RWPE2 (cell line): Measurements from ENCODE around the gene SYT8.

Experiments used
- ATAC-seq: fragments of 200-7000 bp; cut with Tn5 transposase; 3 replicates; pipeline ENCODE4 v1.9.1; 2021; ENCODE audit warnings: low read depth
- DNase-seq: peaks from one replicate; pipeline ENCODE4 v3.0.0-alpha.2; 2020; ENCODE audit warnings: low spot score
- H3K27ac ChIP-seq: fragments of 450-650 bp; 2 replicates; pipeline ENCODE4 v1.5.1; 2017; ENCODE audit warnings: mild to moderate bottlenecking; ENCODE audit not compliant: poor library complexity, severe bottlenecking
- H3K27me3 ChIP-seq: fragments of 250-450 bp; sonication (Bioruptor Pico); 2 replicates; pipeline ENCODE4 v1.5.1; 2021; ENCODE audit warnings: mild to moderate bottlenecking, moderate library complexity; ENCODE audit not compliant: insufficient read depth, poor library complexity, severe bottlenecking
- H3K36me3 ChIP-seq: fragments of 250-450 bp; sonication (Bioruptor Pico); 2 replicates; pipeline ENCODE4 v1.5.1; 2020; ENCODE audit warnings: low read depth, mild to moderate bottlenecking, moderate library complexity
- H3K4me1 ChIP-seq: fragments of 250-450 bp; sonication (Bioruptor Pico); 2 replicates; pipeline ENCODE4 v1.5.1; 2021; ENCODE audit warnings: mild to moderate bottlenecking, moderate library complexity; ENCODE audit not compliant: insufficient read depth, poor library complexity, severe bottlenecking
- H3K4me3 ChIP-seq: fragments of 250-450 bp; sonication (Bioruptor Pico); 2 replicates; pipeline ENCODE4 v1.5.1; 2021; ENCODE audit warnings: mild to moderate bottlenecking, moderate library complexity; ENCODE audit not compliant: severe bottlenecking
- H3K9me3 ChIP-seq: fragments of 250-450 bp; sonication (Bioruptor Pico); 2 replicates; pipeline ENCODE4 v1.5.1; 2021; ENCODE audit warnings: mild to moderate bottlenecking, moderate library complexity; ENCODE audit not compliant: severe bottlenecking
- CTCF ChIP-seq: fragments of 450-650 bp; IDR thresholded peaks from one replicate; pipeline ENCODE4 v1.5.1; 2017; ENCODE audit warnings: mild to moderate bottlenecking, moderate library complexity; ENCODE audit not compliant: poor library complexity, severe bottlenecking

The SYT8 gene

DNA sequence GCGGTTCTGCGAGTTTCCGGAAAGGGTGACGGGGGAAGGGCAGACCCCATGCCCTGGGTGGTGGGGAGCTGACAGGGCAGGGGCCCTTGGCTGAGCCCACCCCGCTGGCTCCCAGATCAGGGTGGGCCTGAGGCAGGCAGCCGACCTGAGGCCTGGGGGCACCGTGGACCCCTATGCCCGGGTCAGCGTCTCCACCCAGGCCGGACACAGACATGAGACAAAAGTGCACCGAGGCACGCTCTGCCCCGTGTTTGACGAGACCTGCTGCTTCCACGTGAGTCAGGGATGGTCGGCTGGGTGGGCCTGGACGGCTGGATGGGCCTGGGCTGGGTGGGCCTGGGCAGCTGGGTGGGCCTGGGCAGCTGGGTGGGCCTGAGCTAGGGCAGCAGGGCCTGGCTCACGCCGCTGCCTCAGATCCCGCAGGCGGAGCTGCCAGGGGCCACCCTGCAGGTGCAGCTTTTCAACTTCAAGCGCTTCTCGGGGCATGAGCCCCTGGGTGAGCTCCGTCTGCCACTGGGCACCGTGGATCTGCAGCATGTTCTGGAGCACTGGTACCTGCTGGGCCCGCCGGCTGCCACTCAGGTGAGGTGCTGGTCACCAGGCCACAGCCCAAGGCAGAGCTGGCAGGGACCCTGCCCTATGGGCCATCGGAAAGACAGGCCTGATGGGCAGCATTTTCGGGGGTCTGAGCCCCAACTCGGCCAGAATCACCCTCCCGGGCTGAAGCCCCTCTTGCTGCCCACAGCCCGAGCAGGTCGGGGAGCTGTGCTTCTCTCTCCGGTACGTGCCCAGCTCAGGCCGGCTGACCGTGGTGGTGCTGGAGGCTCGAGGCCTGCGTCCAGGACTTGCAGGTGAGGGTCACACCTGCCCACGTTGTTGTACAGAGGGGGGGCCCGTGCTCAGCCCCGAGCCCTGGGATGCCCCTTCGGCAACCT lies 1.5 kb downstream of the SYT8 start:
- DNase-seq = no peak
- Histone ChIP-seq H3K4me3 (no peak overlapping the region), H3K27me3 (no peaks in the 10 kb centered on the region), H3K9me3 (no peaks in the 10 kb centered on the region), H3K27ac (peak overlapping the region; percentile 96), H3K4me1 (peaks cover 24% of the 10 kb centered on the region), H3K36me3 (no peaks in the 10 kb centered on the region)
- ATAC-seq = no peak
- no peak for TF ChIP-seq CTCF

- Histone ChIP-seq H3K9me3 (no peaks in the 10 kb centered on the region), H3K27ac (peak overlapping the region; percentile 96), H3K4me1 (peaks cover 21% of the 10 kb centered on the region), H3K36me3 (no peaks in the 10 kb centered on the region), H3K4me3 (no peak overlapping the region), H3K27me3 (no peaks in the 10 kb centered on the region)
- ATAC-seq = peak; percentile 13; the same call in 1 of the 3 replicates
- peak; percentile 87 for TF ChIP-seq CTCF
- no peak for DNase-seq
These were observed 2.6 kb downstream of the SYT8 start for GRCh38 chr11:1837171-1838076.

DNA sequence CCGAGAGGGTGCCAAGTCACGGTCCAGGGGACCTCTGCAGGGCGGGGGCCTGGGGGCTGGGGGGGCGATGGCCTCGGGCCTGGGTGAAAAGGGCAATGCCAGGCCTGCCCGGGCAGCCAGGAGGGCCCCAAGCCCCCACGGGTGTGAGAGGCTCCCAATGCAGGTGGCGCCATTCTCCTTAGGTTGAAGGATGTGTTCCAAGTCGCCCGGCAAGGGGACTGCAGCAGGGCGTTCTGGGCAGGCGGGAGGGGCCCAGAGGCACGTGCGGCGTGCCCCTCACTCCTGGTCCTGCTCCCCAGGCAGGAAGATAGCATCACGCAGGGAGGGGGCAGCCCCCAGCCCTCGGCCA lies 3.3 kb downstream of the SYT8 start:
- Histone ChIP-seq H3K9me3 (no peaks in the 10 kb centered on the region), H3K4me1 (peaks cover 18% of the 10 kb centered on the region)
- peak; percentile 68 for TF ChIP-seq CTCF

DNA sequence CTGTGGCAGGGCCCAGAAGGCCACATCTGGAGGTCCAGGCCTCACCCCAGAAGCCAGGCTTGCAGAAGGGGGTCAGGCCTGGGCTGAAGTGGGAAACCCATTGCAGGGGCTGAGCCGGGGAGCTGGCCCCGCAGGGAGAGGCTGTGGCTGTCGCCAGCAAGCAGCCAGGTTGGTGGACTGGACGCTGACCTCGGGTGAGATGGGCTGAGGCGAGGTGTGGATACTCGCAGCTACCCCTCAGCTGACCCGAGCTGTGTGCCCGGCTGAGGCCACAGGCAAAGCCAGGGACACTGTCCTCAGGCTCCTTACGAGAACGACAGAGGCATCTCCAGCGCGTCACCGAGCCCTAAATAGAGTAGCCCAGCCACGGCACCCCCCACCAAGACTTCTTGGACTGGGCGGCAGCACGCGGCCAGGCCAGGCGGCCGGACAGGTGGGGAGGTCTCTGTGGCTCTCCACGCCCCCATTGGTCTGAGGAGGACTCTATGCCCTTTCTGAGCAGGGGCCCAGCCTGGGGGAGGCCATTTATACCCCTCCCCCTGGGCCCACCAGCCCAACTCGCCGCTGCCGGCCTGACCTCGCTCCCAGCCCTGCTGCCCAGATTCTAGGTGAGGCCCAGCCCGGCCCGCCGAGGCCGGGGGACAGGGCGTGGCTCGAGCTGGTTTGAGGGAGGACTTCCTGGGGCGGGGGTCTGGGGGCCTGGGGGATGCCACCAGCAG lies 3.8 kb downstream of the SYT8 start, which contains the start of gene TNNI2:
Gene TNNI2 (plus strand): TSS at position 556 of the 719 bp plus-strand sequence. CDS start 716 bp downstream, outside the sequence.
- DNase-seq (no peak), ATAC-seq (no peak)
- no peaks in the 10 kb centered on the region for H3K9me3 ChIP-seq
- no peaks in the 10 kb centered on the region for H3K36me3 ChIP-seq
- H3K27ac ChIP-seq = peak within 1 kb of the TSS; percentile 96
- H3K27me3 ChIP-seq = no peaks in the 10 kb centered on the region
- peaks cover 14% of the 10 kb centered on the region for H3K4me1 ChIP-seq
- no peak within 1 kb of the TSS for H3K4me3 ChIP-seq
- TF ChIP-seq CTCF = no peak

More for the DNA sequence above, 3.3 kb downstream of the SYT8 start:
- Histone ChIP-seq H3K36me3 (no peaks in the 10 kb centered on the region), H3K27me3 (no peaks in the 10 kb centered on the region), H3K4me3 (no peak overlapping the region), H3K27ac (peak overlapping the region; percentile 96)
- DNase-seq = no peak
- no peak for ATAC-seq
